Adrenal gland (tissue), 5 donors: ENCODE results near the gene RNF166.

Experiments used
- POLR2A ChIP-seq, 2 donors: fragments of 450-650 bp; IDR thresholded peaks; one replicate each; pipeline ENCODE4 v1.6.1; 2017; ENCODE audit warnings: antibody characterized with exemption in 2 of 2, mild to moderate bottlenecking in 2 of 2, moderate library complexity in 1 of 2
- TF ChIP-seq, protein P1 (sequence below), 6 experiments: fragments of 450-650 bp in 4 of 6; fragments of 200-600 bp in 2 of 6; sonication (generic) in 1 of 6; IDR thresholded peaks; 1 replicate in 5 of 6; 2 replicates in 1 of 6; pipeline versions ENCODE4 v1.5.1 to v1.8.0; 2016 to 2021; ENCODE audit warnings: antibody characterized with exemption in 6 of 6, mild to moderate bottlenecking in 2 of 6, moderate library complexity in 1 of 6
- donor health status: DM: no; HTN: no; CAD: no.

DNA sequence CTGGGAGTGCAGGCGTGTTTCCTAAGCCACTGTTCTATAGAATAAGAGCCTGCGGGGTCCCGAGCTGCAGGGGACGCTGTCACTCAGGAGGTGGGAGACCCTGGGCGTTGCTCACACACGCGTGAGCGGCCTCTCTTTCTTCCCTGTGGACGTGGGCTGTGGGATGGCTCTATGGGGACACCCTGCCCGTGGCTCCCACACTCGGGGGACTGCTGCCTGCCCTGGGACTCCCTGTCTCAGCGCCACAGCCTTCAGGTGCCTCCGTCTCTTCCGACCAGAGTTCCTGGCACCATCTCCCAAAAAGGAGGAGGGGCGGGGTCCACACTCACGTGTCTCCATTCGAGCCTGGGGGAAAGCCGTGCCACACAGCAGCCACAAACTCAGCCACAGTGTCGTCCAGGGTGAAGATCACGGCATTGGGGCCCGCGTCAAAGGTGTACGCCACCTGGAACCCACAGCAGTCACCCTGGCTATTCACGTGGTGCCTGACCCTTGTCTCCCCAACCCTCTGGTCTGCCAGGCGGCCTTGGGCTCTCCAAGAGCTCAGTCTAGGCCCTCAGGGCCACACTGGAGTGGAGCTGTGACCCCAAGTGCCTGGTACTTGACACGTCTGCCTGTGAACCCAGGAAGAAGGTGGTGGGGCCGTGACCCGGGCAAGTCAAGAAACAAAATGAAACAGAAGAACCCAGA is 51.7 kb downstream of the RNF166 start:
- TF ChIP-seq, protein P1, sequence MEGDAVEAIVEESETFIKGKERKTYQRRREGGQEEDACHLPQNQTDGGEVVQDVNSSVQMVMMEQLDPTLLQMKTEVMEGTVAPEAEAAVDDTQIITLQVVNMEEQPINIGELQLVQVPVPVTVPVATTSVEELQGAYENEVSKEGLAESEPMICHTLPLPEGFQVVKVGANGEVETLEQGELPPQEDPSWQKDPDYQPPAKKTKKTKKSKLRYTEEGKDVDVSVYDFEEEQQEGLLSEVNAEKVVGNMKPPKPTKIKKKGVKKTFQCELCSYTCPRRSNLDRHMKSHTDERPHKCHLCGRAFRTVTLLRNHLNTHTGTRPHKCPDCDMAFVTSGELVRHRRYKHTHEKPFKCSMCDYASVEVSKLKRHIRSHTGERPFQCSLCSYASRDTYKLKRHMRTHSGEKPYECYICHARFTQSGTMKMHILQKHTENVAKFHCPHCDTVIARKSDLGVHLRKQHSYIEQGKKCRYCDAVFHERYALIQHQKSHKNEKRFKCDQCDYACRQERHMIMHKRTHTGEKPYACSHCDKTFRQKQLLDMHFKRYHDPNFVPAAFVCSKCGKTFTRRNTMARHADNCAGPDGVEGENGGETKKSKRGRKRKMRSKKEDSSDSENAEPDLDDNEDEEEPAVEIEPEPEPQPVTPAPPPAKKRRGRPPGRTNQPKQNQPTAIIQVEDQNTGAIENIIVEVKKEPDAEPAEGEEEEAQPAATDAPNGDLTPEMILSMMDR (IDR thresholded peaks at IDR 0.05): no peak
- TF ChIP-seq POLR2A (IDR thresholded peaks at IDR 0.05): no peak
